Esophagus muscularis mucosa (tissue), 4 donors: ENCODE data around the gene SLC20A1.

Source experiments
- EP300 ChIP-seq: sonication (generic); formaldehyde crosslinking; IDR thresholded peaks from one replicate; pipeline ENCODE4 v1.6.1; 2017; ENCODE audit warnings: antibody characterized with exemption
- POLR2A ChIP-seq: fragments of 450-650 bp; IDR thresholded peaks from one replicate; pipeline ENCODE4 v1.6.1; 2017; ENCODE audit warnings: antibody characterized with exemption, moderate library complexity, mild to moderate bottlenecking, low read depth
- POLR2AphosphoS5 ChIP-seq, 2 donors: sonication (generic); formaldehyde crosslinking; IDR thresholded peaks; one replicate each; pipeline ENCODE4 v1.6.1; 2017; ENCODE audit warnings: antibody characterized with exemption in 2 of 2
- TF ChIP-seq, protein P1 (sequence below), 3 experiments: fragments of 200-600 bp in 2 of 3; fragments of 450-650 bp in 1 of 3; sonication (generic) in 2 of 3; IDR thresholded peaks; one replicate each; pipeline ENCODE4 v1.5.1; 2017 to 2019; ENCODE audit warnings: antibody characterized with exemption in 3 of 3, mild to moderate bottlenecking in 2 of 3, moderate library complexity in 1 of 3

GRCh38 chr2:112670252-112671022 is 24.7 kb downstream of the SLC20A1 start:
- TF ChIP-seq POLR2A (no peak), POLR2AphosphoS5 (IDR thresholded peaks at IDR 0.05) (no peak), EP300 (no peak)
- TF ChIP-seq, protein P1, sequence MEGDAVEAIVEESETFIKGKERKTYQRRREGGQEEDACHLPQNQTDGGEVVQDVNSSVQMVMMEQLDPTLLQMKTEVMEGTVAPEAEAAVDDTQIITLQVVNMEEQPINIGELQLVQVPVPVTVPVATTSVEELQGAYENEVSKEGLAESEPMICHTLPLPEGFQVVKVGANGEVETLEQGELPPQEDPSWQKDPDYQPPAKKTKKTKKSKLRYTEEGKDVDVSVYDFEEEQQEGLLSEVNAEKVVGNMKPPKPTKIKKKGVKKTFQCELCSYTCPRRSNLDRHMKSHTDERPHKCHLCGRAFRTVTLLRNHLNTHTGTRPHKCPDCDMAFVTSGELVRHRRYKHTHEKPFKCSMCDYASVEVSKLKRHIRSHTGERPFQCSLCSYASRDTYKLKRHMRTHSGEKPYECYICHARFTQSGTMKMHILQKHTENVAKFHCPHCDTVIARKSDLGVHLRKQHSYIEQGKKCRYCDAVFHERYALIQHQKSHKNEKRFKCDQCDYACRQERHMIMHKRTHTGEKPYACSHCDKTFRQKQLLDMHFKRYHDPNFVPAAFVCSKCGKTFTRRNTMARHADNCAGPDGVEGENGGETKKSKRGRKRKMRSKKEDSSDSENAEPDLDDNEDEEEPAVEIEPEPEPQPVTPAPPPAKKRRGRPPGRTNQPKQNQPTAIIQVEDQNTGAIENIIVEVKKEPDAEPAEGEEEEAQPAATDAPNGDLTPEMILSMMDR (IDR thresholded peaks at IDR 0.05) = no peak
